Thyroid gland (tissue), 4 donors: ENCODE measurements around the gene TJP1. TPM values are rescaled to one million over a fixed set of nuclear protein-coding genes. Genes with fewer than 3 reads are reported as not detected.

Source experiments
- DNase-seq, 2 donors: peaks; one replicate each; pipeline ENCODE4 v3.0.0-alpha.2; 2019
- H3K27ac ChIP-seq, 3 donors: fragments of 200-600 bp; sonication (generic); 1 replicate in 2 of 3; 2 replicates in 1 of 3; pipeline ENCODE4 v1.5.1; 2016 to 2019; ENCODE audit warnings: mild to moderate bottlenecking in 1 of 3, moderate library complexity in 1 of 3
- H3K27me3 ChIP-seq: fragments of 200-600 bp; sonication (generic); one replicate; pipeline ENCODE4 v1.5.1; 2019
- H3K36me3 ChIP-seq, 2 donors: fragments of 200-600 bp; sonication (generic); one replicate each; pipeline ENCODE4 v1.5.1; 2016 to 2019
- H3K4me1 ChIP-seq, 2 donors: fragments of 200-600 bp; sonication (generic); one replicate each; pipeline ENCODE4 v1.5.1; 2017 to 2019
- H3K4me3 ChIP-seq, 3 donors: fragments of 200-600 bp; sonication (generic); replicated peaks in 1 of 3; 1 replicate in 2 of 3; 2 replicates in 1 of 3; pipeline ENCODE4 v1.5.1; 2016; ENCODE audit warnings: mild to moderate bottlenecking in 1 of 3
- H3K9me3 ChIP-seq: fragments of 200-600 bp; sonication (generic); one replicate; pipeline ENCODE4 v1.5.1; 2017
- POLR2A ChIP-seq, 2 donors: fragments of 450-650 bp; IDR thresholded peaks; one replicate each; pipeline ENCODE4 v1.6.1; 2017; ENCODE audit warnings: antibody characterized with exemption in 2 of 2, mild to moderate bottlenecking in 2 of 2, moderate library complexity in 1 of 2
- WGBS, 2 donors: methylation state at CpG; one replicate each; pipeline ENCODE4 v1.1.5; 2017; 5-methylcytosine and 5-hydroxymethylcytosine counted together
- intact Hi-C: fragments of 100-400 bp; cut with DNase I; formaldehyde crosslinking; loops from one replicate; pipeline ENCODE4 v1.15.1; 2023
- total RNA-seq, 4 donors: library from RNA; depleted of rRNA; stranded (reverse); fragments of >200 nt; gene quantifications; one replicate each; pipeline ENCODE4 v1.2.3, GENCODE V29; 2016
- TF ChIP-seq, protein P1 (sequence below), 6 experiments: fragments of 200-600 bp in 3 of 6; fragments of 450-650 bp in 3 of 6; sonication (generic) in 3 of 6; IDR thresholded peaks; one replicate each; pipeline ENCODE4 v1.5.1; 2016 to 2019; ENCODE audit warnings: antibody characterized with exemption in 6 of 6, mild to moderate bottlenecking in 2 of 6, inconsistent platforms in 1 of 6, moderate library complexity in 1 of 6

TJP1 gene
- total RNA-seq, 4 donors from 2014 or later: 107 to 166 (median 126) TPM

DNA sequence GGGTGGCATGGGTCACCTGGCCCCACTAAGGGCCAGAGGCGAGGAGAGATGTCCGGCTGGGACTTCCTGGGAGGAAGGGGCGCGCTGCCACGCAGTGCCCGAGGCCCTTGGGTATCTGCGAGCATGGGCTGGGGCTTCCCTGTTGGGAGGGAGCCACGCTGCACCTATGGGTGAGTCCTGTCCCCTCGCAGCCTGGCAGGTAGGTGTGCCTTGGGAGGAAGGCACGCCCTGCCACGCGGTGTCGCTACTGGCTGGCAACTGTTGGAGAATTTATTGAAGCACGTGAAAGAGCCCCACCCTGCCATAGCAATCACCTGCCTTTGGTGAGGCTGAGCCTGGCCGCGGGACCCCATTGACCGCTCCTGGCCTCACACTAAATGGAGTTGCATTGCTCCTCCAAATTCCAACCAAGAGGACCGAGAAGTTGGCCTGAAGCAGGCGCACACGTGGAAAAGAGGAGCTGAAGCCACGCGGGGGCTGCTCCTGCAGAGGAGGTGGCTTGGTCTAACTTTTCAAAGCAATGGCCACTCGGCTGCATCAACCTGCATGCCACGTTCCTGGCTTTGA lies 134.2 kb downstream of the TJP1 start:
- 51 to 63% methylated on average over 13 to 24 of the region's 24 CpGs for WGBS, 2 donors
- TF ChIP-seq, protein P1, sequence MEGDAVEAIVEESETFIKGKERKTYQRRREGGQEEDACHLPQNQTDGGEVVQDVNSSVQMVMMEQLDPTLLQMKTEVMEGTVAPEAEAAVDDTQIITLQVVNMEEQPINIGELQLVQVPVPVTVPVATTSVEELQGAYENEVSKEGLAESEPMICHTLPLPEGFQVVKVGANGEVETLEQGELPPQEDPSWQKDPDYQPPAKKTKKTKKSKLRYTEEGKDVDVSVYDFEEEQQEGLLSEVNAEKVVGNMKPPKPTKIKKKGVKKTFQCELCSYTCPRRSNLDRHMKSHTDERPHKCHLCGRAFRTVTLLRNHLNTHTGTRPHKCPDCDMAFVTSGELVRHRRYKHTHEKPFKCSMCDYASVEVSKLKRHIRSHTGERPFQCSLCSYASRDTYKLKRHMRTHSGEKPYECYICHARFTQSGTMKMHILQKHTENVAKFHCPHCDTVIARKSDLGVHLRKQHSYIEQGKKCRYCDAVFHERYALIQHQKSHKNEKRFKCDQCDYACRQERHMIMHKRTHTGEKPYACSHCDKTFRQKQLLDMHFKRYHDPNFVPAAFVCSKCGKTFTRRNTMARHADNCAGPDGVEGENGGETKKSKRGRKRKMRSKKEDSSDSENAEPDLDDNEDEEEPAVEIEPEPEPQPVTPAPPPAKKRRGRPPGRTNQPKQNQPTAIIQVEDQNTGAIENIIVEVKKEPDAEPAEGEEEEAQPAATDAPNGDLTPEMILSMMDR (IDR thresholded peaks at IDR 0.05): no peak
- no peak for TF ChIP-seq POLR2A (IDR thresholded peaks at IDR 0.05)
- Histone ChIP-seq H3K9me3 (no peaks in the 10 kb centered on the region), H3K27me3 (no peaks in the 10 kb centered on the region), H3K36me3 (no peaks in the 10 kb centered on the region), H3K4me3 (no peak overlapping the region), H3K27ac (no peak overlapping the region), H3K4me1 (peaks cover 14 to 21% of the 10 kb centered on the region in 2 donors)
- intact Hi-C loops: no loop called here
- DNase-seq: peak; percentile 21 to 49

DNA sequence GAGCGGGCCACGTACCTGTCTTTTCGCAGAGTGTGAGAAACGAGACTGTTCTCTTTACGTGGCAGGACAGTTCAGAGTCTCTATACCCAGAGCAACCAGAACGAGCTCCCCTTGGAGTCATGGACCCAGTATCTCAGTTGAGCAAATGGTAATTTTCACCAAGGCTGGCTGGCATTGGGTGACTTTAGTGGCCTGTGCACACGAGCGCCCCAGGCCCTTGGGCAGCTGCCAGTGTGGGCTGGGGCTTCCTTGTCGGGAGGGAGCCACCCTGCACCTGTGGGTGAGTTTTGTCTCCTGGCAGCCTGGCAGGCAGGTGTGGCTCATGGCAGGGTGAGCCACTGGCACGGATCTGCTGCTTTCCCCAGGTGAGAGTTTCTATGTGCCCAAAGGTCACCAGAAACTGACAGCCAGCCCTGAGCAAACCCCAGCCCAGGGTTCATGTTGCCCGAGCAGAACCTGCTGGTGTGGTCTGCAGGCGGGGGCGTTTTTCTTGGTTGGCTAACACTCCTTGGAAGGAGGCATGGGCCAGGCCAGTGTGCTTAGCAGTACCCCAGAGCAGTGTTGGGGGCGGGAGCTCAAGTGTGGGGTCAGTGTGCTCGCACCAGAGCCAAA lies 135.0 kb downstream of the TJP1 start:
- Histone ChIP-seq H3K27ac (no peak overlapping the region), H3K27me3 (no peaks in the 10 kb centered on the region), H3K36me3 (no peaks in the 10 kb centered on the region), H3K4me1 (peaks cover 14 to 21% of the 10 kb centered on the region in 2 donors), H3K4me3 (no peak overlapping the region), H3K9me3 (no peaks in the 10 kb centered on the region)
- intact Hi-C loops: no loop called here
- WGBS, 2 donors: 74 to 81% methylated on average over 14 of the region's 15 CpGs
- TF ChIP-seq POLR2A (IDR thresholded peaks at IDR 0.05): no peak
- DNase-seq: peak; percentile 32 to 33

DNA sequence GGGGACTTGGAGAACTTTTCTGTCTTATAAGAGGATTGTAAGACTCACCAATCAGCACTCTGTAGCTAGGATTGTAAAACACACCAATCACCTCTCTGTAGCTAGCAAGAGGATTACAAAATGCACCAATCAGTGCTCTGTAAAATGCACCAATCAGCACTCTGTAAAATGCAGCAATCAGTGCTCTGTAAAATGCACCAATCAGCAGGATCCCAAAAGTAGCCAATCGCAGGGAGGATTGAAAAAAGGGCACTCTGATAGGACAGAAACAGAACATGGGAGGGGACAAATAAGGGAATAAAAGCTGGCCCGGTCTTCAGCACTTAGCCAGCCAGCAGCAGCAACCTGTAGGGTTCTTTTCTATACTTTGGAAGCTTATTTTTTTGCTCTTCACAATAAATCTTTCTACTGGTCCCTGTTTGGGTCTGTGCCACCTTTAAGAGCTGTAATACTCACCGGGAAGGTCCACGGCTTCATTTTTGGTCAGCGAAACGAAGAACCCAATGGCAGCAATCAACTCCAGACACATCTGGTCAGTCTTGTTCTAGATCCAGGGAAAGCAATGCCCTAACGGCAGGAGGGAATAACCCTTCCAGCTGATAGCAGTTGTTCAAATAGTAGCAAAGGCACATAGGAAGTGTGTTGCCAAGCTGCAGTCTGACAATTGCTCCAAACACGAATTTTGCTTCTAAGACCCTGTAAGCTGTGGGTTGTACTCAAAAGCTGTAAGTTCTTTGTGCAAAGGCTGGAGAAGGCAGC lies 135.6 kb downstream of the TJP1 start:
- no peak overlapping the region for H3K4me3 ChIP-seq
- intact Hi-C loops: no loop called here
- DNase-seq: no peak
- TF ChIP-seq POLR2A (IDR thresholded peaks at IDR 0.05): no peak
- TF ChIP-seq, protein P1 (IDR thresholded peaks at IDR 0.05): no peak
- no peaks in the 10 kb centered on the region for H3K9me3 ChIP-seq
- peaks cover 14 to 21% of the 10 kb centered on the region in 2 donors for H3K4me1 ChIP-seq
- no peaks in the 10 kb centered on the region for H3K27me3 ChIP-seq
- whole genome bisulfite sequencing, 2 donors: 84 to 92% methylated on average over 8 of the region's 8 CpGs
- H3K36me3 ChIP-seq: no peaks in the 10 kb centered on the region
- H3K27ac ChIP-seq: no peak overlapping the region

- DNase-seq: no peak
- Histone ChIP-seq H3K4me3 (no peak overlapping the region), H3K9me3 (no peaks in the 10 kb centered on the region), H3K4me1 (peaks cover 14 to 21% of the 10 kb centered on the region in 2 donors), H3K27ac (no peak overlapping the region), H3K27me3 (no peaks in the 10 kb centered on the region), H3K36me3 (no peaks in the 10 kb centered on the region)
- TF ChIP-seq, protein P1 (IDR thresholded peaks at IDR 0.05): no peak
- no peak for TF ChIP-seq POLR2A (IDR thresholded peaks at IDR 0.05)
- 85 to 95% methylated on average over 4 of the region's 4 CpGs for WGBS, 2 donors
- intact Hi-C loops: no loop called here
Observed at GRCh38 chr15:29686079-29686425, 136.2 kb downstream of the TJP1 start.

DNA sequence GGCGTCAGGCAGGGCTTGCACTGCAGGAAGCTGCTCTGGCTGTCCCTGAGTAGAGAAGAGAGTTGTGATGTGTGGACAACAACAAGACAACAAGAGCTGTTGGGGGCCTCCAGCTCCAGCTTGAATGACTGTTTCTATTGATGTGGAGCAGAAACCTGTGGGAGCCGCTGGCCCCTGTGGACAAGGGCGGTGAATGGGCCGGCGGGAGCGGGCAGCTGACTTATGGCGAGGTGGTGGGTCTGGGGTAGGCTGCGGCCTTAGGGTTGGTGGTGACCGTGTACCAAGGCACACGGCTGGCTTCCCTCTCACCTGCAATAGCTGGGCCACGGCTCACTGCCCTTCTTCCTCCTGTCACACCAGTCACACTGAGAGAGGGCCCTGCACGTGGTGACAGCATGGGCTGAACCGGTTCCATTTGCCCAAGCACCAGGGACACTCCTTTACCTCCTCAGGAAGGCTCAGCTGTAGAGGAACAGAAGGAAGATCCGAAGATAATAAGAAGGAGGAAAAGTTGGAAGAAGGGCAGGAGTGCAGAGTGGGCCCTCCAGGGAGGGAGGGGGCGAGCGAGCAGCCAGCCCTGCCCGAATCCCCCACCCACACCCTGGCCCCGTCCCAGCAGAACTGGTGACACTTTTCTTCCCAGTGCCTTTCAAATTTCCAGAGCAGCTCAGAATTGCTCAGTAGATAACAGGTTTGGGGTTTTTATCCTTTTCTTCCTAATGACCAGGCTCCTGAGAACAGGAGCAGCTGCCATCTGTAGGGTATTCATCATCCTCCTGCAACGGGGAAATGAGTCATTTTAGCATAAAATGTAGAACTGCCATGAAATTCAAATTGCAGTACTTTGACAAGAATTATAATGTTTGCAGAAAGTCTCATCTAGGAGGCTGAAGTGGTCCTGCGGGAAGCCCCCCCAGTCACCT lies 136.9 kb downstream of the TJP1 start:
- intact Hi-C loops: no loop called here
- Histone ChIP-seq H3K27me3 (no peaks in the 10 kb centered on the region), H3K4me1 (peaks cover 14 to 21% of the 10 kb centered on the region in 2 donors), H3K36me3 (no peaks in the 10 kb centered on the region), H3K27ac (no peak overlapping the region), H3K9me3 (no peaks in the 10 kb centered on the region), H3K4me3 (no peak overlapping the region)
- TF ChIP-seq POLR2A (IDR thresholded peaks at IDR 0.05): no peak
- TF ChIP-seq, protein P1 (IDR thresholded peaks at IDR 0.05): no peak
- peak; percentile 46 to 63 for DNase-seq
- WGBS, 2 donors: 75 to 79% methylated on average over 20 of the region's 20 CpGs
